ENCODE results near the gene HIC1.

GRCh38 chr17:2063261-2064146 lies 8.6 kb downstream of the HIC1 start:
- TF ChIP-seq CTCF (conservative IDR thresholded peaks at IDR 0.05; ENCODE audit: low read depth in 2 of 2) (no peak), POLR2AphosphoS5 (IDR thresholded peaks at IDR 0.05; ENCODE audit: low read depth) (no peak), EZH2 (IDR thresholded peaks at IDR 0.05; ENCODE audit: low read depth, unreplicated experiment) (no peak), ZNF331 (CRISPR knock-in tag; IDR thresholded peaks at IDR 0.05; ENCODE audit: low read depth) (no peak), EZH2phosphoT487 (IDR thresholded peaks at IDR 0.05; ENCODE audit: unreplicated experiment) (no peak), REST (IDR thresholded peaks at IDR 0.05; ENCODE audit: unreplicated experiment) (no peak), JUNB (IDR thresholded peaks at IDR 0.05; ENCODE audit: unreplicated experiment) (no peak), CREB1 (CRISPR knock-in tag; IDR thresholded peaks at IDR 0.05; ENCODE audit: low read depth) (no peak), STAT1 (IDR thresholded peaks at IDR 0.05; ENCODE audit: unreplicated experiment) (no peak), NANOG (IDR thresholded peaks at IDR 0.05; ENCODE audit: borderline replicate concordance) (no peak)

Measured in GM23338 (cell line).